GM19043 (cell line): ENCODE results near the gene AMBN.
A peak's percentile ranks its signal among the peaks of the same experiment; 100 is the strongest.
"Not testable (repeated sequence)": the region's sequence is repeated elsewhere in the genome, so short reads cannot be mapped to it uniquely, and the experiment has no call there.

Experiments
- ATAC-seq: cut with Tn5 transposase; IDR thresholded peaks from one replicate; pipeline ENCODE4 v1.9.1; 2021; ENCODE audit warnings: low read depth; ENCODE audit not compliant: unreplicated experiment

AMBN gene

DNA sequence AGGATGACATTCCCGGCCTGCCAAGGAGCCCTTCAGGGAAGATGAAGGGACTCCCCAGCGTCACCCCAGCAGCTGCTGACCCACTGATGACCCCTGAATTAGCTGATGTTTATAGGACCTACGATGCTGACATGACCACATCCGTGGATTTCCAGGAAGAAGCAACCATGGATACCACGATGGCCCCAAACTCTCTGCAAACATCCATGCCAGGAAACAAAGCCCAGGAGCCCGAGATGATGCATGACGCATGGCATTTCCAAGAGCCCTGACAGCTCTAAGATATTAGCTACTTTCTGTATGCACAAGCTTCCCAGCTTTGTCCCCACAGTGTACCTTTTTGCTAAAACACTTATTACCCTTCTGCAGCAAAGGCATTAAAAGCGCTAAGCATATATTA, 14.4 kb downstream of the AMBN start:
- ATAC-seq, result no peak

DNA sequence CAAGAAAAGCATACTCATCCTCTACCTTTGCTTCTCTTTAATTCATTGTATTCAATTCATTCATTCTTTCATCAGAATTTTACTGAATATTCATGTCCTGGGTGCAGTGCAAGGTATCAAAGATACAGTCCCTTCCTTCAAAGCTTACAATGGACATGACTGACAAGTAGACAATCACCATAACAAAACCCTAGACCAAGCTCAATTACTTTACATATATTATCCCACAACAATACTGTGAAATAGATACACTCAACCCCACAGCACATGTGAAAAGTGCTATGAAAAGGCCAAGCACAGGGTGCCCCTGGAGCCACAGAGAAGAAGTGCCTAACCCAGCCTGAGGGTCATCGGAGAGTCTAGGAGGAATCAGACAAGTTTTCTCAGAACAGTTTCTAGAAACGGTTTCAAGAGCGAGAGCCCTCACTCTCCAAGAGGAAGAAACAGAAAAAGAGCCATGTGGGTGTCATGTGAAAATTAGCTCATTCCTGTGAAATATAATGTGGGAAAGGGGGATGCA, 15.3 kb downstream of the AMBN start:
- no peak for ATAC-seq

DNA sequence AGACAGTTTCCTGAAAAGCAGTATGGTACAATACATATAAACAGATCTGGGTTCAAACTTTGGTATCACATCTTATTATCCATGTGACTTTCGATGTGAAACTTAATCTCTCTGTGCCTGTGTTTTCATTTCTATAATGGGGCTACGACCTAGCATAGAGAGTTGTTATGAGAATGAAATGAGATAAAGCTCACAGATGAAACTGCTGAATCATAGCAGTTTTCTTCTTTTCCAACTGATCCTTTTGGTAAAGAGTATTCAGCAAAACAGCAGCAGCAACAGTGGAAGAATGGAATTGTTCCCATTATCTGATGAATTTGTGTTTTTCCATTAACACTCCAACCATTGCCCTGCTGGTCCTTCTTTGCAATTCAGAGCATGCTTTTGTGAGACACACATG, 16.3 kb downstream of the AMBN start:
- ATAC-seq, result no peak

DNA sequence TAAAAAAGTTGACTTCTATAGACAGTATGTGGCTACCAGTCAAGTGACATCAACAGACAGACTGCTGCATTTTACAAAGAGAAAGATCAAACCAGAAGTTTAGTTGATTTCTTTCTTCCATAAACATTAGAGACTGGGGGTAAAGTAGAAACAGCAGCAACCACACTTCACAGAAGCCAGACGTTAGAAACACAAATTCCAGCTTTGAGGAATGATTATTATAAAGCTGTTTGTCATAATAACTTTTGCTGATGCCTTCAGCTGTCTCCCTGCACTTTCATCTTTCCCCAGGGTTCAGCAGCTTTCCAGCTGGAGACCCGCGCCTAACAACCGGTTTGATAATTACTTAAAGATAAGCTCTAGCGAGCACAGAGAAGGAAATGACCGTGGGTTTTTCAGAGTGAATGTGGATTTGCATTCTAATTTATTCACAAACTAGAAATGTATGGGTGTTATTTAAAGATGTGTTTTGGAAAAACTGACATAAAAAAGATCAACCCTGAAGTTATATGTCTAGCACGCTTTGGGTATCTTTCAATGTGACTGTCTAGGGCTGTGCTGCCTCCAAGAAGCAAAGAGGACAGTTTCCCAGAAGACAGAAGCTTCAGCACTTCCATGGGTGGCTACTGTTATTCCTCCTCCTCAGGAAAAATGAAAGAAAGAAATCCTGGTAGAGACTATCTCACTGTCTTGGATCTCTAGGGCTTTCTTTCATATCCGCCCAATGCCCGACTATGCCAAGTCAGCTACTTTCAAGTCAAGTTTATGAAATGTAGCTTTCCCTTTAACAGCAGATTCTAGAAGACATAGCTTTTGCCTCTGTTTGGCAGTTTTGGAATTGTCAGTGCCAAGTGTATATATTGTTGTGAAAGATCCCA, 21.5 kb downstream of the AMBN start:
- peak; percentile 81 for ATAC-seq

DNA sequence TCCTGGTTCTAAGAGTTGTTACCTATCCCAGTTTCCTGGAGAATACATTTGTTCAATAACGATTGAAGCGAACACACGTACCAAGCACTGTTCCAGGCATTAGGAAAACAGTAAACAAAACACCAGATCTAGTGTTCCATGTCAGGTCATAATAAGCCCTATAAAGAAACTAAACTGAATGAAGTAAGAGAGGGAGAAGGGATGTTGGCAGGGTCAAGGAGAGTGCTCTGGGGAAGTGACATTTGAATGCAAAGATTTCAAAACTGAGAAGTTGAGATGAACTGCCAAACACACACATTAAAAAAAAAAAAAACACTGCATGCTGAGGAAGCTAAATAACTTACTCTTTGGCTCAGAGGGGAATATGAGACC, 22.1 kb downstream of the AMBN start:
- peak; percentile 7 for ATAC-seq

DNA sequence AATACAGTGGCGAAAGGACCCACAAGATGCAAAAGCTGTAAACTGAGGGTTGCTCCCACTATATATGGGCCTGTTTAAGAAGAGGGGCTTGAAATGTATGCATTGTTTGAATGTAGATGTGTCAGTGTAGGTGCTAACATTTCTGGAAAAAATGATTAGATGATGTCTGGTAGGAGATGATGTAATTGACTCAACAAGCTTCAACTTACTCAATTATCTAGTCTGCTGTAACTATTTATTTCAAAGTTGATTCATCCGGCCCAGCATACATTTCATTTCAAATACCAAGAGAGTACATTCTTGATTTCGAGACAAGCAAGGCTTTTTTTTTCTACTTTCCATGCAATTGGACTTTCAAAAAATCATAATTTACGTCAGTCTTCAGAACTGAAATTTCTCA, 27.2 kb downstream of the AMBN start:
- ATAC-seq, result no peak

DNA sequence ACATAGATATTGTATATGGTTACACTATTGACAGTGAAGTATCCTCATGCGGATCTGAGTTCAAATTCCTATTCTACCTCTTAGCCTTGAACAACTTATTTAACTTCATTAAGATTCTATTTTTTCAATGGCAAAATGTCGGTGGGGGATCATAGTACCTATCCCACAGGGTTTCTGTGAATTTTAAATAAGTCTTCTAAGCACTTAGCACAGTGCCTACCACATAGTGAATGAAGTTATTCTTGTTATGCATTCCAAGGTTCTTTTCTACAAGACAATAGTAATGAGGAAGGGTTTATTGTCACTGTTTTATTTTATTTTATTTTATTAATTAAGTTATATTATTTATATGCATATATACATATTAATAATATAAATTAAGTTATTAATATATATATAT, 27.7 kb downstream of the AMBN start:
- no peak for ATAC-seq

DNA sequence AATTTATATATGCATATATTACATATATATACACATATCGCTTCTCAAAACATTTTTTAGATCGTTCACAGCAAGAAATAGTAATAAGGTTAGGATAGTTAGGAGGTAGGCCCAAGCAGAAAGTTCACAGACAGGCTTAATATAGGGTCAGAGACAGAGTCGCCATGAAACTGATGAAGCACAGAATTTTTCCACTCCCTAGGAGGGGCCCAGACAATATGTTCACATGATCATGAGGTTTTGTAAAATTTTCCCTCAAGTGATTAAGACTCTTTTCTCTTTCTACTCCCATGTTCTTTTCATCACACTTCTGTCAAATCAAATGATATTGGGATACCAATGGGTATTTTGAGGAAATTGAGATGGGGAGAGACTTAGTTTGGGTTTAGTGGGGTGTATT, 31.3 kb downstream of the AMBN start:
- ATAC-seq, result no peak

DNA sequence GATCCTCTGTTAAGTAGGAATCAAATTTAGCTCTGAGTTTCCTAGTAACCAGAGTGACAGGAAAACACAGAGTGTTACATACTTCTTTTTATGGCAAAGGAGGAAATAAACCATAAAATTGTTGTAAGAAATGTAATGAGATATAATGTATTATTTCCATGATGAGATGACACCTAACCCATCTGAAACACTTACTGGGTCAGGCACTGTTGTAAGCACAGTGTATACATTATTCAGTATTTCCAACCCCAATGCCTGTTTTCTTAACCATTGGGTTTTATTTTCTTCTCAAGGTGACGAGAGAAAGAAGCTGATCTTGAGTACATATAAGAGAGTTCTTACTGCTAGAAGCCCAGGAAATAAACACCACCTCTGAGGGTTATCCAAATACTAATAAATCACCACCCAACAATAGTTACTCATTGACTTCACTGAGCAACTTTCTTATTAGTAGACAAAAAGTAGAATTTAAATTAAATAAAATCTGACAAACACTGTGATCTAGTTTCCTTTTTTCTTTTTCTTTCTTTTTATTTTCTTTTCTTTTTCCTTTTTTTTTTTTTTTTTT, 32.3 kb downstream of the AMBN start:
- ATAC-seq, result no peak

DNA sequence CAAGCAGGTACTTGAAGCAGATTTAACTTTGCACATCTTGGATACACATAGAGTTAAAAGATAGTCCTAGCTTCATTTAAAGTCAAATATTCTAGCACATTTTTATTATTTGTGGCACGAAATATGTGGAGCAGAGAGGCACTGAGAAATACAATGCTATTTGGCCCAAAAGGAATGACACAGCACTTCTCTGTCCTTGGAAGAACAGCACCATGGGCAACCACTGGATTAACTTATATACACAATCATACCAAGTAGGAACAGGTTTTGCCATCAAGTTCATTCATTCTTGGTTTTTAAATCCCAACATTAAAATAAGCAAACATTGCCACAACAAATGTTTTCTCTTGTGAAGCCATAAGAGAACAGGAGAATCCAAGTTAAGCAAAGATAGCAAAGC, 35.6 kb downstream of the AMBN start:
- no peak for ATAC-seq

DNA sequence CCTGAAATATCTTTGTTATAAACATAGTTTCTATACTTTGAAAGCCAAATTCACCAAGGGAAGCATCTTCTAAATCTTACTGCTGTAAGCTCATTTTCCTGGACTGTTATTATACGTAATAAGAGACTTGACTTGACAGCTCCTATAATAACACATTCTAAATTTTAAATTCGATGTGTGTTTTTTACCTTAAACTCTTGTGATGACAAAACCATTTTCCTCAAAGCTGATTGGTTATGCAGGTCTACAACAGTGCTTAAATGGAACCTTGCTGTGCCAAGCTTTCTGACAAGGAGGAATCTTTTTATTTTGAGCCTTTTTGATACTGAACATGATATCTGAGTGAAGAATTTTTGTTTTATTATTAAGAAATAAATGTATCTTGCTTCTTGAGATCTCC, 36.4 kb downstream of the AMBN start, which contains the start of gene ENAM:
TSS of gene ENAM (plus strand) at position 301 of the 400 bp plus-strand sequence. CDS start 757 bp downstream, outside the sequence.
- no peak for ATAC-seq

DNA sequence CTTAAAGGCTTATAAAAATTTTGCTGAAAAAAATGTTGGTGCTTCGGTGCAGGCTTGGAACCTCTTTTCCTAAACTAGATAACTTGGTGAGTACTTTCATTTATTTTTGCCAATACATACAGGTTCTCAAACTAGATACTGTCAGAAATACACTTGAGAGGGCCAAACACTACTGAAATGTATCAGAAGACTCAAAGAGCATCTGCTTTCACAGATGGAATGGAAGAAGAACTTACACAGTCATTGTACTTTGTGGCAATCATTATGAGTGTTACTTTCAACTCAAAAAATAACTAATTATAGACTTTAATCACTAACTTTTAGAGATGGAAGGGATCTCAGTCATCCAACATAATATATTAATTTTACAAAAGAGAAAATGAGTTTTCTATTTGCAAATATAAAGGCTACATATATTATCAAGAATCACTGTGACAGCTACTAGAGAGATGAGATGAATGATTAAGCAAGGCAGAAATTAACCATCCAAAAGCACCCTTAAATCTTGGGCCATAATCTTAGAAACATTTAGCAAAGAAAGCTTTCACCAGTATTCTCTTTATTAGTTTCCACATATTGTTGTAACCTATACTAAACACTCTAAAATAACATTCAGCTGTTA, 37.5 kb downstream of the AMBN start:
- no peak for ATAC-seq

DNA sequence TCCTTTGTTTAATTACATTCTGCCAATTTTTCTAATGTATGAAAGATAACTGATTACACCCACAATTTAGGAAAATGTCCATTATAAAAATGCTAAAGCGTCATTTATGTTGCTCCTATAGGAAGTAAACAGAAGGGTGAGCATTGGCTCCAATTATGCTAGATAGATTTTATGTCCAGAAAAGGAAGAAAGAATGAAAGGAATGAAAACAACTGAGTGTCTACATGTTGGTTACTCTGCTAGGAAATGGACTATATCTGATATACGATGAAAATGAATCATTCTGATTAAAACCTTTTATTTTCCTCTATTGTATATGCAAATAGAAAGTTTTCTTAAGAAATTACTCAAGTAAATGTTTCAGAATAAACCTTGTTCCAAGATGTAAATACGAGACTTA, 38.1 kb downstream of the AMBN start:
- ATAC-seq, result no peak

DNA sequence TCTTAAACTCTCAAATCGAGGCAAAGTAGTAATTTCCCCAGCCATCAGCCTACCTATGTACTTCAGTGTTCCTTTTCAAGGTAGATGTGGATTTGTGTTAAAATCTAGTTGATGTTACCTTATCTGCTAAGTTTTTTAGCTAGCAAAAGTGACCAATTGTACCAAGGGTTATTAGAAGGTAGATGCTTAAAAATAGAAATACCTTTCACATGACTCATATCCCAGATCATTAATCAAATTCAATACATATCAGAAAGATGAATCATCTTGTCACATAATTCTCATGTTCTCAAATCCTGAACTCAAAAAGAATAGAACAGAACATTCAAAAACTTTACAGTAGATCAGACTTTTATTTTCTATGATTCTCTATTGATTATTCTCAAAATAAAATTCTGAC, 40.0 kb downstream of the AMBN start:
- ATAC-seq, result no peak

DNA sequence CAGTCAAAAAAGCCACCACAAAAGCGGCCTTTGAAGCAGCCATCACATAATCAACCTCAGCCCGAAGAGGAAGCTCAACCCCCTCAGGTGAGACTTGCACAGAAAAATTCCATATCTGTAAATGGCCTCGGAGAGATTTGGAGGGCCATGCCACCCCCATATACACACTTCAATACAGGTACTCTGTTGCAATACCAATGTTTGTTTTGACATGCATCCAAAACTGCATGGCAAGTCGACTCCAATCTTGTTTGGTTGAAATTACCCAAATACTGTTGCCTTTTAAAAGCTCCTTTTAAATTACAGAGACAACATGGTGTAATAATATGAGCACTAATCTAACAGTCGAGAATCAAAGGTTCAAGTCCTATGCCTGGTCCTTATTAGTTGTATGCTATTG, 42.4 kb downstream of the AMBN start:
- ATAC-seq, result no peak

DNA sequence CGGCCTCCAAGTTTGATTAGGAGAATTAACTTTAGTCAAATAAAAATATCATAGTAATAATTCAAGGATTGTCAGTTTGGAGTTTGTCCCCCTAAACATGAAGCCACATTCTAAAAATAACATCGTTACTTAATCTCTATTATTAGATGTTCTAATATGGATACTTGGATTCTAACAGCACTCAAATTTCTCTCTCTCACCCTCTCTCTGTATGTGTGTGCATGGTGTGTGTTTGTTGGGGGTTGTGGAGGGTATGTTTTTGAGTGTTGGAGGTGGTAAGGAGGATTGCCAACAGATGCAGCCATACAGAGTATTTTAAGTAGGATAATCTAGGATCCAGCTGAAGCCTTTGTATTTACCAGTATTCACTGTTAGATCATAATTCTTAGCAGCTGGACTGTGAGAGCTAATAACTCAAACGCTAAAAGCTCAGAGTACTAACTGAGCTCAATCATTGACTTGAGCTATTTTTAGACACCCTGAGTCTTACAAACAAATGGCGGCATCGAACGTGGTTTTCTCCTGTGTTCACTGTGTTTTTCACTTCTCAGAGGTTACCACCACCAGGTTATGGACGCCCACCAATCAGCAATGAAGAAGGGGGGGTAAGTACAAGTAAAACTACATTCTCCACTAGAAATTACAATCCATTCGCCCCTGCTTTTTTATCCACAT, 45.3 kb downstream of the AMBN start:
- peak; percentile 48 for ATAC-seq

DNA sequence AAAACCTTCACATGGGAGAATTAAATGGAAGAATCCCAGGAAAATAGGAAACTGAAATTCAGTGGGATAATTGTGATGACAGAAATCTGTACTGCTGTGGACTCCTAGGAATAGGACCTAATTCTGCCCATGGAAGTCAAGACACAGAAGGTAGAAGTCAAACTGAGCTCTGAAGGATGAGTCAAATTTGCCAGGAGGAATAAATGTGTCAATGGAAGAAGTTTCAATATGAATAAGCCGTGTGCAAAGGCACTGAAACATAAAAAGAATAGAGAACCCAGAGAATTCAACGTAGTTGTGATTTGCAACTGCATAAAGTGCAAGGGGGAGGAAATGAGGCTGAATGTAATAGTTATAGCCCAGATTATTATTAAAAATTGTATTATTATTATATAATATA, 48.1 kb downstream of the AMBN start:
- peak; percentile 48 for ATAC-seq

DNA sequence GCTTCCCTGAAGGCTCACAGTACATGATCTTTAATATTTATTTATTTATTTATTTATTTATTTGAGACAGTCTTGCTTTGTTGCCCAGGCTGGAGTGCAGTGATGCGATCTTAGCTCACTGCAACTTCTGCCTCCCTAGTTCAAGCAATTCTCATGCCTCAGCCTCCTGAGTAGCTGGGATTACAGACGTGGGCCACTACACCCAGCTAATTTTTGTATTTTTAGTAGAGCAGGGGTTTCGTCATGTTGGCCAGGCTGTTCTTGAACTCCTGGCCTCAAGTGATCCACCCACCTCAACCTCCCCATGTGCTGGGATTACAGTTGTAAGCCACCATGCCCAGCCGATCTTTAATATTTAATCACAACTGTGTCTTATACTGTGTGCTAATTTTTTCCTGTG, 58.7 kb downstream of the AMBN start:
- not testable (repeated sequence) for ATAC-seq

DNA sequence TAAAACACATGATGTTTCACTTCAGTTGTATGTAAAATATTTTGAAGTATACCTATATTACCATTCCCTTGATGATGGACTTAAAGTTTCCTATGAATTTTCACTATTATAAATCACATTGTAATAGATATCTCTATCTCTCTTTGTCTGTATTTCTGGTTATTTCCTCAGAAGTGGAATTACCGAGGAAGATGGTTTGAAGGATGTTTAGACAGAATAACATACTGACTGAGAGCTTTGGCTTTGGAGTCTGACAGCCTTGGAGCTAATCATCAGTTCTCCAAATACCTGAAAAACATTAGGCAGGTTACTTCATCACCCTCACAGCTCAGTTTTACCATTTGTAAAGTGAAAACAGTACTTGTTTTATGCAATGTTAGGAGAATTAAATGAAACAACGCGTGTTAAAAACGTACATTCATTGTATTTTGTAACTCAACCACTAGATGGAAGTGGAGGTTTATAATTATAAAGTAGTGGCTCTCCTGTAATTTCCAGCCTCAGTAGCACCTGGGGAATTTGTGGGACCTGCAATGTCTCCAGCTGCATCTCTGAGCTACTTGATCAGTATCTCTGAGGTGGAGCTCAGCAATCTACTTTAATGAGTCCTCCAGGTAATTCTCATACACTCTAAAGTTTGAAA, 59.9 kb downstream of the AMBN start:
- peak; percentile 46 for ATAC-seq

DNA sequence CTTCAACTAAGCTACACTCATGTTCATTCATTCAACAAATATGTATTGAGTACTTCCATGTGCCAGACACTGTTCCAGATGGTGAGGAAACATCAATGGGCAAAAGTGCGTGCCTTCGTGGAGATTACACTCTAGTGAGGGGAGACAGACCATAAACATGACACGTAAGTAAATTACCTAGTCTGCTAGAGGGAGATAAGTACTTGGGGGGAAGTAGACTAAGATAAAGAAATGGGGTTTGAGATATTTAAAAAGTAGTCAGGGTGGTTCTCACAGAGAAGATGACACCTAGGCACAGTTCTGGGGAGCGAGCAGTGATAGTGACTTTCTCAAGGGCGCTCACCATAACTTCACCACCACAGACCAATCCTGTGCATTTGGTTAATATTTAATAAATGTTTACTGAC, 62.6 kb downstream of the AMBN start:
- ATAC-seq, result peak; percentile 47
